GM18873 (cell line): Measurements from ENCODE around the gene TSTD2.

ENCODE experiments used
- ATAC-seq: cut with Tn5 transposase; IDR thresholded peaks from one replicate; pipeline ENCODE4 v1.9.1; 2021; ENCODE audit warnings: mild to moderate bottlenecking, moderate library complexity, moderate number of reproducible peaks; ENCODE audit not compliant: unreplicated experiment, low FRiP score

The TSTD2 gene

DNA sequence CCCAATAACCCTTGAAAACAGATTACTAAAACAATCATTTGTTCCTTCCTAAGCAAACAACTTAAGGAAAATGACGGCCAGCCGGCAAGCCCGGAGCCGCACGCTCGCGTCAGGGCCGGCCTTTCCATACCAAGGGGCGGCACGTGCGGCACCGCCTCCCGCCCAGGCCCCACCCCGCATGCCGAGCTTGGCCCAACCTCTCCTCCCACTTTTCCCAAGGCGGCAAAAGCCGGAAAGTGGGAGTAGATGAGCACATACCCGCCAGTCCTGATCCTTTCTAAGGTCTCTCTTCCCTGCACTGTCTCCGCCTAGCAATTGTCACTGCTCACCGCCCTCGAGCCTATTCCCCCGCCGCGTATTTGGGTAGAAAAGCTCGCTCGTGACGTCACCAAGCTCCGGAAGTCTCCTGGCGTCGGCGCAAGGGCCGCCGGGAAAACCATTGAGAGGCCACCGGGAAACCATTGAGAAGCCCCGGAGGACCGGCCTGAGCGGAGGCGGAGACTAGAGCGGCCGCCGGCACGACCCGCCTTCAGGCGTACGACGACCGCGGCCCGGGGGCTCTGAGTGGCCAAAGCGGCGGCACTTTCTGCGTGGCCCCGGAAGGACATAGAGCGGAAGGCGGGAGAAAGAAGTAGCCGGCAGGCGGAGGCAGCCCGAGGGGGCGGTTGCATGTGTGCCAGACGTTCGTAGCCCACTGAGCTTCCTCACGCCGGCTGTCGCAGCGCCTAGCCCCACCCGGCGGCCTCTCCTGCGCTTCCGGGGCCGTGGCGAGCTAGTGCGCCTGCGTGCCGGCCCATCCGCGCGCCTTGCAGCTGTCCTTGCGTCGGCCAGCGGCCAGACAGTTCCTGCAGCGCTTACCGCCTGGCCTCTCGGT is at the start of gene TSTD2, which contains the start of gene NCBP1:
Gene TSTD2, minus strand, starts transcription at position 384 of the 874 bp plus-strand sequence. CDS start 5,806 bp downstream, outside the sequence.
Gene NCBP1, plus strand, starts transcription at position 837 of the 874 bp plus-strand sequence. CDS start 61 bp downstream, outside the sequence.
- peak; percentile 85 for ATAC-seq

DNA sequence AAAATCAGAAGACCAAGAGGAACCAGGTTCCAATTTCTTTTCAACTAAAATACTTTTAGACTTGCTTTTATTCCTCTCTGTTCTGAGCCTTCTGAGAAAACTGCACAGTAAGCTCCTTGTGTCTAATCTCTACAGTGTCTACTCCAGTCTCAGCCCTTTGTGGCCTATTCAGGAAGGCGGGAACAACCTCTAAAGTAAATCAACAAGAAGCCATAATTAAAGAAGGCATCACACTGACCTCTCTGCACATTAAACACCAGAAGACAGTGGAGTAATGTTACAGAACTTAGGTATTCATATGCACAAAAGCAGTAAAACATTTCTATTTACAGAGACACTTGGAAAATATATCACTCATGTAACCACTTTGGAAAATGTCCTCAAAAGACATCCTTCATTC is 49.1 kb upstream of the TSTD2 start:
- no peak for ATAC-seq

DNA sequence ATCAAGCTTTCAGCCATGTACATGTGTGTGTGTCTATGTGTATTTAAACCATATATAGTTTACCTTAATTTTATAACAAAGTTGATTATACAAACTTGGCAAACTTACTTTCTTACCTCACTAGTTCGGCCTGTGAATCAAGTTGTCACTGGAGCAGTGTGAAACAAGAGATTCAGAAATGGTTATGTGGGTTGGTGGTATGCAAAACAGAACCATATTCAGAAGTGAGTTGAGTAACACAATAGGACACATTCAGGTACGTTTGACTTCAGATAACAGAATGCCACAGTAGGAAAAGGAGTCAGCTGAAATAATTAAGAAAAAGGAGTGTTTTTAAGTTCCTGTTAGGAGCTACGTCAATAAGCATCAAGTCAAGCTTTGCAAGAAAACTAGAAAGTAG is 42.5 kb upstream of the TSTD2 start:
- no peak for ATAC-seq

DNA sequence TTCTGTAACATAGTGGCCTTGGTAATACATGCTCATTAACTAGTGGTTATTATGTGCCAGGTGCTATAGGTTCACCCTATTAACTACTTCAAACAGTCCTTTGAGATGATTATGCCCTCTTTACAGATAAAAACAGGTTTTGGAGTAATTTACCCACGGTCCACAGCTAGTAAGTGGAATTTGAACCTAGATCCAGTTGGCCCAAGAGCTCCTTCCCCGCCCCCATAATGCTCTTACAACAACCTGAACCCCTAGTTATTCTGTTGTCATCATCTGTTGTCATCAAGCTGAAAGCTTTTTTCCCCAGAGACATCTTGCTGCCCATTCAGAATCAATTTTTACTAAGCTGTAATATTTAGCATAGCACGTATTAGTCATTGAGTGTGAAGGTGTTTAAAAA is 40.8 kb upstream of the TSTD2 start:
- no peak for ATAC-seq

DNA sequence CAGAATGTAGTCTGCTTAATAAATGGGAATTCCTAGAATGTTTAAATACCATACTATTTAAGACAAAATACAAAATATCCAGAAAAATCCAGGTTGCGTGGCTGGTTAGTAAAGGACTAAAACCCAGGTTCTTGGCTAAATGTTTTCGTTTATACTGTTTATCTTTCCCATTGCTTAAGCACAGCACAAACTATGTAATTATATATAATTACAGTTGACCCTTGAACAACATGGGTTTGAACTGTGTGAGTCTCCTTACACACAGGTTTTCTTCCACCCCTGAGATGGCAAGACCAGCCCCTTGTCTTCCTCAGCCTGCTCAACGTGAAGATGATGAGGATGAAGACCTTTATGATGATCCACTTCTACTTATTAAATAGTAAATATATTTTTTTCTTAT is 39.2 kb upstream of the TSTD2 start:
- no peak for ATAC-seq

DNA sequence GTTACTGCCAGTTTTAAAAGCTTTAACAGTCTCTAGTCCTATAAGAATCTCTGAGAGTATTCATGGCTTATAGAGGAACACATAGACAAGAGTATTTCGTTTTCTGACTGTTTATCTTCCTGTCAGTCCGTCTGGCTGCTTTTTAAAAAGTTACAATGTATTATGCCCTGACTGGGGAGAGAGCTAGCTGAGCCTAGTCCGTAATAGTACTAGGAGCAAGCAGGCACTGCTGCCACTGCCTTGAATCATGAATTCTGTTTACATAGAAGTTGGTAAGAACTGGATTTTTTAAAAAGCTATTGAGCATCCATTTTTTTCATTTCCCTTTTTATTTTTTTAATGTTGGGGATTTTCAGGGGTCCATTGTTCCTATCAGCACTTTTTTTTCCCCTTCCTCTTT is 37.4 kb upstream of the TSTD2 start:
- ATAC-seq, result no peak

DNA sequence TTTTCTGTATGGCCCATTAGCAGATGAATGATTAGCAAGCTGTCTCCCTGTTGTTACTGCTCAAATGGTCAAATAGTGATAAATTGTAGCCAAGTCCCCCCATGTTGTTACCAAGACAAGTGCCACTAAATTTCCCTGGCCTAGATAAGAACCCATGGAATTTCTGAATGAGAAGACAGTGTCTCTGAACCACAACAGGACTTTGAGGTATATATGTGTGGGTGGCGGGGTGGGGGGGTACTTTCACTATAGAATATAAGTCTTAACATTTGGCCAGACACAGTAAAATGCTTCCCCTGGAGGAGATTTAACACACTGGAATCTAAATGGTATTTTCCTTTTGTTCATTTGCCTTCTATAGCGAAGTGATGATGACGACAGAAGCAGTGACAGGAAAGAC is 35.3 kb upstream of the TSTD2 start:
- ATAC-seq, result no peak

DNA sequence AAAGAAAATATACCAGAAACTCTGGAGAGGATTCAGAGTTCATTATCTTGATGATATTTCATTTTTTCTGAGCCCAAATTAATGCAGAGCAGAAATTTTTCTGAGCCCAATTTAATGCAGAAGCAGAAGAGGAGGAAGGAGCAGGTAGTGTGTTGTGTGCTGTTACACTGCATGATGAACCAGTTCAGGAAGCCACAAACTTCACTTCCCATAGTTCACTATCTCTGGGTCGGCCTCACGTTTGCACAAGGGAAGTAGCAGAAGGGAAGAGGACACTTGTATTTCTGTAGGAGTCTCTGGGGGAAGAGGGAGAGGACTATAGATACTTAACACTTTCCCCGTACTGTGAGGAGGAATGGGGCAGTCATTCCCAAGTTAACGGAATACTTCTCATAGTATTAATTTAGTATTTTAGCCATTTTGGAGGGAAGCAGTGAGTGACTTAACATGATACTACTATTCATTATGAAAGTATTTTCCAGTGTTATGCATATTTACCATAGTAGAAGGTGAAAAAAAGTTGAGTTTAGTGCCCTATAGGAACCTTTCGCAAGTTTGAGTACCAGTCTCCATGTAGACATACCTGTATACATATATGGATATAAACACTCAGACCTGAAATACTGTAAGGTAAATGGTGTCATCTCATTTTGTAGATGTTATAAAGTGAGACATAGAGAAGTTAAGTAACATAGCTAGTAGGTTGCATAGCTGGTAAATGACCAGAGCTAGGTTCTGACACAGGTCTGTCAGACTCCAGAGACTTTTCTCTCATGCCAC is 33.9 kb upstream of the TSTD2 start:
- no peak for ATAC-seq

DNA sequence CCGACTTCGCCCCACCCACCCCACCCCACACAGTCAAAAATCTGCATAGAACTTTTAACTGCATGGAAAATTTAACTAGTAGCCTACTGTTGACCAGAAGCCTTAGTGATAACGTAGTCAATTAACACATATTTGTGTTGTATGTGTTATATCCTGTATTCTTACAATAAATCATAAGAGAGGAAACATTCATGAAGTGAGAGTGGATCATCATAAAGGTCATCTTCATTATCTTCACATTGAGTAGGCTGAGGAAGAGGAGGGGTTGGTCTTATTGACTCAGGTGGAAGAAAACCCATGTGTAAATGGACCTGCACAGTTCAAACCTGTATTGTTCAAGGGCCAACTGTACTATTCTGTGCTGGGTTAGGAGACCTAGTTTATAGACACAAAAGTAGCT is 32.6 kb upstream of the TSTD2 start:
- ATAC-seq, result no peak

DNA sequence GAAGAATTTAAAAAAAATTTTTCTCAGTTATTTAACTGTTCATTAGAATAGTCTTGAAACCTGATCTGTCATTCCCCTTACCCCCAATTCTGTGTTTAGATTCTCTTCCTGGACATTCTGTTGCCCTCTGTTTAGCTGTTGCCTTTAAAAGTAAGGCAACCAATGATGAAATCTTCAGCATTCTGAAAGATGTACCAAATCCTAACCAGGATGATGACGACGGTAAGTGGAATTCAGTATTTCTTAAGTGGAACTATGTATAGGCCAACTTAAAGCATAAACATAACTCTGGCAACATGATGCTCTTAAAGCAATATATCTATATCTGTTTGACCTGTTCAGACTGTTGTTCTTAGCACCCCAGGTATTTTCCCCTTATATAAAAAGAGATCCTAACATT is 27.7 kb upstream of the TSTD2 start:
- ATAC-seq, result no peak

DNA sequence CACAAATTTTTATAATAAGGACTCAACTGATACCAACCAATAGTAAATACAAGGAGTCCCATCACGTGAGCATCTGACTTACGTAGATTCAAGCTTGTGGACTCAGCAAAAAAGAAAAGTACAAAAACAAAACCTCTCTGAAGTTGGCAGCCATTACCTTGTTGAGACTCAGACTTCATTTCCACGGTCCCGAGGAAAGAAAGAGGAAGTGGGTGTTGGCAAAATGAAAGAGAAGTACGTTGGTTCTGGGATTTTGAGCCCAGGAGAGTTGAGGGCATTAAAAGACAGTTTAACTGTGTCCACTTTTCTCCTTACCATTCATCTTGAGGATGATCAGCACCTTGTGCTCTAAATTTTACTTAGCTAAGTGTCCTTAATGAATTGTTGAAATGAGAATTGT is 27.2 kb upstream of the TSTD2 start:
- no peak for ATAC-seq

DNA sequence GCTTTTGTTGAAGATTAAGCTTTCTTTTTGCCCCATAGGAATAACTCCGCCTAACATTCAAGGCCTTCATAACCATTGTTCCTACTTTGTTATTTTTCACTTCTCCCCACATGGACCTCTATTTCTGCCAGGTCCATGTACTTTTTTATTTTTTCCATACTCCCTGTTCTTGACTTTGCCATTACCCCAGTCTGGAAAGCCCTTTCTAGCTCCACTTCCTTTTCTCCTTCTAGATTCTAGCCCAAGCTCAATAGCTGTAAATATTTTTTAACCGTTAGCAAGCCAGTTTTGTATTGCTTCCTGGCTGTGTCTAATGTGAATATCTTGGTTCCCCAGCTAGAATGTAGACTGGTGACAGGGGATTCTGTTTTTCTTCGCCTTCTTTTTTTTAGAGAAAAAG is 26.6 kb upstream of the TSTD2 start:
- no peak for ATAC-seq

DNA sequence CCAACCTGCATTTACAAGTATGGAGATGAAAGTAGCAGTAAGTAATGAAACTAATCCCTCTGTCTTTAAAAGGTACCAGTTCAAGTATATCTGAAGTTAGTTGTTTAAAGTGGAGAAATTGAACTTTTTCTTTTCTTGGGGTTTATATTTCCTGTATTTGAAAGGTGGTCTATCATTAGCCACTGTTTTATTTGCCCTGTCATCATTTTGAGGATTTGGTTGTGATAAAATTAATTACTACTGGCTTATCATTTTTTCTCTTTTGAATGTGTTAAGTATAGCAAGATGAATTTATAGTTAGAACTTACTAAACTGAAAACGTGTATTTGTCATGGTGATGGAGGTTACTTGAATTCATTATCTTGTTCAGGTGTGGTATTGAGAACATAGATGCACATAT is 25.5 kb upstream of the TSTD2 start:
- ATAC-seq, result no peak

DNA sequence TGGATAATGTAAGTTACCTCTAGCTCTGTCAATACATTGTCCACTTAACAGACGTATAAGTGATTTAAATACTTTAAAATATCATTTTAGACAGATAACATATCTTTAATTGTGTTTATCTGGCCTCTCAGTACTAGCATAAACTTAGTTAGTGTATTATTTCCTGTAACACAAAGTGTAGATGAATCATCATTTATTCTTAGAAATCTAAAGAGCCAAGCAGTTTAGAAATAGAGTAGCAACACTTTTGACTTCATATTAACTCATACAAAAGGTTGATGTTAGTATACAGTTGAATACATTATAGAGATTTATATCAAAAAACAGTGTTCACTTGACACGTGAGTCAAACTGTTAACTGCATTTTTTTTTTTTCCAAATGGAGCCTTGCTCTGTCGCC is 18.5 kb upstream of the TSTD2 start:
- no peak for ATAC-seq

DNA sequence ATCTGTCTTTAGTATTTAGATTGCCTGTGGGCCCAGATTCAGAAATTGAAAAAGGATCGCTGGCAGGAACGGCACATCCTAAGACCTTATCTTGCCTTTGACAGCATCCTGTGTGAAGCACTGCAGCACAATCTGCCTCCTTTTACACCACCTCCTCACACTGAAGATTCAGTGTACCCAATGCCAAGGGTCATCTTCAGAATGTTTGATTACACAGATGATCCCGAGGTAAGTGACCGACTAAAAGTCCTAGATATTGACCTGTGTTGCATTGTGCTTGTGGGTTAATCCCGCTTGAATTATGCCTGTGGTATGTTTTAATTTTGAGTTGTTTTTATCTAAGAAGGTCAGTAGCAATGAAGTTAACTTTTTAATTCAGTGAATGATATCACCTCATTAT is 14.8 kb upstream of the TSTD2 start:
- ATAC-seq, result no peak

DNA sequence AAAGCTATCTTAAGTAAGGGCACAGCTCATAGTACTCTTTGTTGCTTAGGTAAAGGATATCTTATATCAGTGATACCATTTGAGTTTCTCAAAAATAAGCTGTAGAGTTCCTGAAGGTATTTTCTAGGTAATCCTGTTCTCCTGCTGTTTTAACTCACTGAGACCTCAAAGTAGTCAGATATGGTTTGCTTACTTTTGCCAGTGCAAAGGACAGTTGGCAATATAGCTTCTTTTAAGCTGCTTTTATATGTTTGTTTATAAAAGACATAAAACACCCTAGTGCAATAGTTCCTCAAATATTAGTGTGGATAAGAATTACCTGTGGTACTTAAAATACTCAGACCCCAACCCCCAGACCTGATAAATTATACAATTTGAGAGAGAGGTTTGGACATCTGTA is 12.6 kb upstream of the TSTD2 start:
- no peak for ATAC-seq

DNA sequence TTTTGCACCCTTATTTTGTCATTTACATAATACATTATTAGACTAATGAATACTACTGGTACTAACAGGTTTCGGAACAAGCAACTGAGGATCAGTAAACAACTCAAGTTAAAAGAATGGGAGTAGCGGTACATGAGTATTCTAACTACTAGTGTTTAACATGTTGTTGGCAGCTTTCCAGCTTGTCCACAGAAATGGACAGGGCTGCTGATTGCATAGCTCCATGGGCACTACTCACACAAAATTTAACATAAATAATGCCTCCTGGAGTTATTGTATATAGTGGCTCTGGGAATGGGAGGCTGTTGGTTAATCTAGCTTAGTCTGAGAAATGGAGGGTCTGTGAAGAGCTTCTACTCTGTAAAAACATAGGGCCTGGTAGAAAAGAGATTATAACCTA is 7.2 kb upstream of the TSTD2 start:
- ATAC-seq, result no peak

DNA sequence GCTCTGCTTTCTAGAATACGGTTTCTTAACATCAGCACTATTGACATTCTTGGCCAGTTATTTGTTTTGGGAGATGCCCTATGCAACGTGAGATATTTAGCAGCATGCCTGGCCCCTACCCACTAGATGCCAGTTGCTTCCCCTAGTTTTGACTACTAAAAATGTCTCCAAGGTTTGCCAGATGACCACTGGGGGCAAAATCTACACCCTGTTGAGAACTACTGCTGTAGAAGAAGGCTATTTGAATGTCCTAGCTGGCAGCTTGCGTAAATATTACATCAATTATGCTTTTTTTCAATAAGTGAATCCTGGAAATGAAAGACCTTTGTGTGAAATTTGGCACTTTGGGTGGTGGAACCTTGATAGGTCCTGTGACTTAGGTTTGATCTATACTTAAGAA is 5.5 kb upstream of the TSTD2 start:
- no peak for ATAC-seq

DNA sequence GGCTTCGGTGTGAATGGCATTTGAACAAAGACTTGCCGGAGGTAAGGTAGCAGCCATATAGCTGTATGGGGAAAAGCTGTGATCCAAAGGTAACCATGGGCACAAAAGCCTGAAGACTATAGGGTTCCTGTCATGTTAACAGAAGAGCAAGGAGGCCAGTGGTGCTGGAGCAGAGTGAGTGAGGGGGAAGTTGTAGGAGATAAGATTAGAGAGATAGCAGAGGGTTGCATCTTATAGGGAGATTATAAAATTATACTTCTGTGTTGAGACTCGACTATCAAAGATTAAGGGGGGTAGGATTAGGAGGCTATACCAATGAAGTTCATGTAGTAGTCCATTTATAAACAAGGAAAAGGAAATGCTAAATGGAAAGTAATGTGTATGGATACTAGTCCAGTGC is 3.7 kb upstream of the TSTD2 start:
- no peak for ATAC-seq

DNA sequence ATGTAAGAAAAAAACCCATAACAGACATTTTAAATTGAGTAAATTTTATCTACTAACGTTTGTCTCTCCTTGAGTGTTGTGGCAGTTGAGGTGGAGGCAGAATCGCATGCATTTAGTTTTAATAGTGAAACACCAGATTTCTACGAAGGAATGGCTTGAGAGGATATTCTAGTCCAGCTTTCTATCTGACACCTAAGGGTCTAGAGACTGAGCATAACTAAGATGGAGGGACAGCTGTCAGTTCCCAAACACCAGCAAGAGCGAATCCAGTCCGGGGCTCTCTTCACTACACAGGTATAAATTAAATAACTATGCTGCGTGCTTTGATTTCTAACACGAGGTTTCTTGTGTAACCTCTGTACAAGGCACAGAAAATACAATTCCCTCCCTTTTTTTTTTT is 1.9 kb upstream of the TSTD2 start:
- ATAC-seq, result no peak

DNA sequence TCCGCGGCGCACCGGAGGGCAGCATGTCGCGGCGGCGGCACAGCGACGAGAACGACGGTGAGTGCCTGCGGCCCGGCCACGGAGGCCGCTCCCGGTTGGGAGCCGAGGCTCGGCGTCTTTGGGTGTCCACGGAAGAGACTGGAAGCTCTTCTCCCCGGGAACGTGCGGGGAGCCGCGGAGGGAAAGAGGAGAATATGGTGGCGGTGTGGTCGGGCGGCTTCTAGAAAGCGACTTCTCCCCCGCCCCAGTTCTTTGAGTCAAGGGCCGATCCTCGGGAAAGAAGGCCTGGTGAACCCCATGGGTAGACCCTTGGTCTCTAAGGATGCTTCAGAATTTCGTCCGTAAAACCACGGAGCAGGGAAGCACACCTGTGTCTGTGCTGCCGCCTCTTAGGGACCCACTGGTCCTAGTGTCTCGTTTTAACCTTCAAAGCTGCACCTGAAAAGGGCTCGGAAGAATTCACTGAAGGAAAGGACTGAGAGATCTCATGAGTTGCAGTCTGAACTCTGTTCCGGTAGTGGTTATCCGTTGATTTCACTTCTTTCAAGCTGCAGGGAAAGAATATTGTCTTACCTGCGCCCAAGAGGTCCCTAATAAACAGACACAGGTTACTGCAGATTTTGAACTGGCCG is 807 bp upstream of the TSTD2 start:
- peak; percentile 15 for ATAC-seq
